BE2C (cell line): ENCODE results near the gene TMBIM6.

ENCODE experiments used
- DNase-seq: peaks from one replicate; pipeline ENCODE4 v3.0.0-alpha.2; 2020
- H3K27me3 ChIP-seq: fragments of 250-450 bp; sonication (Bioruptor Pico); 2 replicates; pipeline ENCODE4 v1.5.1; 2020; ENCODE audit warnings: mild to moderate bottlenecking
- H3K36me3 ChIP-seq: fragments of 250-450 bp; sonication (Bioruptor Pico); 2 replicates; pipeline ENCODE4 v1.5.1; 2020; ENCODE audit warnings: mild to moderate bottlenecking
- H3K4me1 ChIP-seq: fragments of 250-450 bp; sonication (Bioruptor Pico); 2 replicates; pipeline ENCODE4 v1.5.1; 2020
- H3K4me3 ChIP-seq: 2 replicates; pipeline ENCODE4 v1.5.1; 2011; ENCODE audit warnings: low read depth, low read length
- H3K9me3 ChIP-seq: fragments of 250-450 bp; sonication (Bioruptor Pico); 2 replicates; pipeline ENCODE4 v1.5.1; 2020
- CTCF ChIP-seq: IDR thresholded peaks from 2 replicates; pipeline ENCODE4 v1.5.1; 2012; ENCODE audit warnings: mild to moderate bottlenecking, low read depth, low read length

TMBIM6 gene

DNA sequence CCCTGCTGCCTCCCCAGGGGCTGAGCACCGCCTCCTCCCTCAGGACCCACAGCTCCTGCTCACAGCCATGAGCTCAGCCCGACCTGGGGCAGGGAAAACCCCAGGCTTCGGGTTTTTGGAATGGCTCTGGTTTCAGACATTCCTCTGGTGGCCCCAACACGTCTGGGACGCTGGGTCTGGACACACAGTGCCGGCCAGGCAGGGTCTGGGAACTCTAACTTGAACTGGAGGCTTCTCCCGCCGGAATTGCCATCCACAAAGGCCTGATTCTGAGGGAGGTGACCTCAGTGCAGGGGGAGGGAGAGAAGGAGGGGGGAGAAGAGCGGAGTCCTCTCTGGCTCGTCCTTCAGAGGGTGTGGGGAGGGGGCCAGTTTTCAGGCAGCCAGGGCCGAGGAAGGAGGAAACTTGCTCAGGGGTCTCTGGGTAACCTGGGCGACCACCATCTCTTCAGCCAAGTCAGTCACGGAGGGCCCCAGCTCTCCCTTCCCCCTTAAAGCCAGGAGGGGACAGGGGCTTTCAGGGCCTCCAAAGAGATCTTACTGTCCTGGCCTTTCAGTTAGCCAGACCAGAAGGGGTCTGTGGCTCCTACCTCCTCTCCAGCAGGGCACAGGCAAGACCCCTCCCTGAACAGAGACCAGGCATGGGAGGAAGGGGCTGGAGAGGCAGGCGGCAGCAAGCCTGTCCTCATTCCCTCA, 67.5 kb downstream of the TMBIM6 start:
- Histone ChIP-seq H3K4me3 (no peak overlapping the region), H3K9me3 (no peaks in the 10 kb centered on the region), H3K27me3 (no peaks in the 10 kb centered on the region), H3K4me1 (no peaks in the 10 kb centered on the region), H3K36me3 (peaks cover 7% of the 10 kb centered on the region)
- no peak for DNase-seq
- TF ChIP-seq CTCF = no peak

- no peak overlapping the region for H3K4me3 ChIP-seq
- DNase-seq = no peak
- H3K9me3 ChIP-seq = no peaks in the 10 kb centered on the region
- TF ChIP-seq CTCF = no peak
- H3K27me3 ChIP-seq = no peaks in the 10 kb centered on the region
- peaks cover 6% of the 10 kb centered on the region for H3K36me3 ChIP-seq
- H3K4me1 ChIP-seq = no peaks in the 10 kb centered on the region
These were observed 68.1 kb downstream of the TMBIM6 start for GRCh38 chr12:49809381-49809905.

DNA sequence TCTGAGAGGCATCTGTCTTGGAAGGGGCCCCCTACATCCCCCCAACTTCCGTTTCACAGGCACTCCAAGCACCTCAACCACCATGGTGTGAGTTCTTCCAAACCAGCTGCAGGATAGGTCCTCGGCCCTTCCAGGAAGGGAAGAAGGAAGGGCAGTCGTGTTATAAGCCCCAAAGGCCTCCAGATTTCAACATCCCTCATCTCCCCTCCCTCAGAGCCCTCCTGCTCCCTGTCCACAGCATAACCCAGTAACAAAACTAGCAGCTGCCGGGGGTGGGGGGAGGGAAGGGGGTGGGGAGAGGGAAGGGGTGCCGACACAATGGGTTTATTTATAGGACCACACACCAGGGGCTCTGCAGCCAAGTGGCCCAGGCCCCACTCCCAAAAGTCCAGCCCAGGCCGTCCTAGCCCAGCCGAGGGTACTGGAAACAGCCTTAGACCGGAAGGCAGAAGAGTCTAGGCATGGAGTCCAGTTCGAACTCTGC, 68.6 kb downstream of the TMBIM6 start:
- peaks cover 1% of the 10 kb centered on the region; the same call in 1 of the 2 replicates for H3K36me3 ChIP-seq
- H3K9me3 ChIP-seq = no peaks in the 10 kb centered on the region
- TF ChIP-seq CTCF = no peak
- no peaks in the 10 kb centered on the region for H3K27me3 ChIP-seq
- no peaks in the 10 kb centered on the region for H3K4me1 ChIP-seq
- DNase-seq = no peak
- H3K4me3 ChIP-seq = no peak overlapping the region

GRCh38 chr12:49811136-49811535, 69.8 kb downstream of the TMBIM6 start:
- Histone ChIP-seq H3K4me3 (no peak overlapping the region), H3K9me3 (no peaks in the 10 kb centered on the region), H3K36me3 (no peaks in the 10 kb centered on the region; the same call in 1 of the 2 replicates), H3K27me3 (no peaks in the 10 kb centered on the region), H3K4me1 (no peaks in the 10 kb centered on the region)
- no peak for TF ChIP-seq CTCF
- DNase-seq = no peak

- Histone ChIP-seq H3K4me3 (no peak overlapping the region), H3K4me1 (no peaks in the 10 kb centered on the region), H3K9me3 (no peaks in the 10 kb centered on the region), H3K36me3 (no peaks in the 10 kb centered on the region; the same call in 1 of the 2 replicates), H3K27me3 (no peaks in the 10 kb centered on the region)
- no peak for DNase-seq
- TF ChIP-seq CTCF = no peak
These were observed 70.6 kb downstream of the TMBIM6 start for GRCh38 chr12:49811961-49812401.

GRCh38 chr12:49813131-49813530, 71.8 kb downstream of the TMBIM6 start:
- H3K4me3 ChIP-seq = no peak overlapping the region
- H3K27me3 ChIP-seq = no peaks in the 10 kb centered on the region
- no peaks in the 10 kb centered on the region for H3K4me1 ChIP-seq
- no peak for DNase-seq
- peaks cover 3% of the 10 kb centered on the region; the same call in 1 of the 2 replicates for H3K36me3 ChIP-seq
- no peaks in the 10 kb centered on the region for H3K9me3 ChIP-seq
- no peak for TF ChIP-seq CTCF
